Bronchial epithelial cell (primary cell): ENCODE data around the gene CEP295NL. TPM values are rescaled to one million over a fixed set of nuclear protein-coding genes. Genes with fewer than 3 reads are reported as not detected.
"Not testable (repeated sequence)": the region's sequence is repeated elsewhere in the genome, so short reads cannot be mapped to it uniquely, and the experiment has no call there.

Experiments
- DNase-seq: peaks from one replicate; pipeline ENCODE4 v3.0.0-alpha.2; 2010; ENCODE audit warnings: low read depth
- FAIRE-seq: peaks from 2 replicates; lab custom pipeline; 2011; peaks lifted over from hg19 to GRCh38; lab: Jason Lieb, UNC
- H3K27me3 ChIP-seq: 2 replicates; pipeline ENCODE4 v1.5.1; 2011; ENCODE audit warnings: low read length; ENCODE audit not compliant: control insufficient read depth, insufficient read depth
- H3K36me3 ChIP-seq: 2 replicates; pipeline ENCODE4 v1.5.1; 2011; ENCODE audit warnings: low read length; ENCODE audit not compliant: control insufficient read depth, insufficient read depth
- H3K4me3 ChIP-seq: 2 replicates; pipeline ENCODE4 v1.5.1; 2011; ENCODE audit warnings: mild to moderate bottlenecking, low read depth, low read length, control low read depth
- total RNA-seq: library from RNA; depleted of rRNA; stranded (reverse); fragments of >200 nt; gene quantifications from 2 replicates; pipeline ENCODE4 v1.2.1, GENCODE V29; 2014
- TF ChIP-seq, protein P1 (sequence below): IDR thresholded peaks from 2 replicates; pipeline ENCODE4 v1.5.1; 2011; ENCODE audit warnings: mild to moderate bottlenecking, moderate library complexity, low read length, control low read depth, inconsistent platforms; ENCODE audit not compliant: insufficient read depth, severe bottlenecking

Gene CEP295NL
- total RNA-seq, 1 donor from 2014 or later, result 0.26 TPM

DNA sequence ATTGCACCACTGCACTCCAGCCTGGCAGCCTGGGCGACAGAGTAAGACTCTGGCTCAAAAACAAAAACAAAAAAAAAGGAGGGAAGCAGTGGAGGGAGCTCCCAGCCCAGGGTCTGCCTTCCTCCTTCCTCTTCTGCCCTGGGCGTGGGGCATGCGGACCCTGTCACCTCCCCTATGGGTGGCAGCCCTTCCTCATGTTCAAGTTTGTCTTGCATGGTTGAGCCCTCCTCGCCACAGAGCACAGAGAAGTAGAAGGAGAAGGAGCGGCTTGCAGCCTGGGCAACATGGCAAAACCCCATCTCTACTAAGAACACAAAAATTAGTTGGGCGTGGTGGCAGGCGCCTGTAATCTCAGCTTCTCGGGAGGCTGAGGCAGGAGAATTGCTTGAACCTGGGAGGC, 43.6 kb upstream of the CEP295NL start:
- Histone ChIP-seq H3K36me3 (no peaks in the 10 kb centered on the region), H3K27me3 (no peaks in the 10 kb centered on the region), H3K4me3 (no peak overlapping the region)
- FAIRE-seq (no peak), DNase-seq (no peak)
- TF ChIP-seq, protein P1, sequence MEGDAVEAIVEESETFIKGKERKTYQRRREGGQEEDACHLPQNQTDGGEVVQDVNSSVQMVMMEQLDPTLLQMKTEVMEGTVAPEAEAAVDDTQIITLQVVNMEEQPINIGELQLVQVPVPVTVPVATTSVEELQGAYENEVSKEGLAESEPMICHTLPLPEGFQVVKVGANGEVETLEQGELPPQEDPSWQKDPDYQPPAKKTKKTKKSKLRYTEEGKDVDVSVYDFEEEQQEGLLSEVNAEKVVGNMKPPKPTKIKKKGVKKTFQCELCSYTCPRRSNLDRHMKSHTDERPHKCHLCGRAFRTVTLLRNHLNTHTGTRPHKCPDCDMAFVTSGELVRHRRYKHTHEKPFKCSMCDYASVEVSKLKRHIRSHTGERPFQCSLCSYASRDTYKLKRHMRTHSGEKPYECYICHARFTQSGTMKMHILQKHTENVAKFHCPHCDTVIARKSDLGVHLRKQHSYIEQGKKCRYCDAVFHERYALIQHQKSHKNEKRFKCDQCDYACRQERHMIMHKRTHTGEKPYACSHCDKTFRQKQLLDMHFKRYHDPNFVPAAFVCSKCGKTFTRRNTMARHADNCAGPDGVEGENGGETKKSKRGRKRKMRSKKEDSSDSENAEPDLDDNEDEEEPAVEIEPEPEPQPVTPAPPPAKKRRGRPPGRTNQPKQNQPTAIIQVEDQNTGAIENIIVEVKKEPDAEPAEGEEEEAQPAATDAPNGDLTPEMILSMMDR, result no peak

DNA sequence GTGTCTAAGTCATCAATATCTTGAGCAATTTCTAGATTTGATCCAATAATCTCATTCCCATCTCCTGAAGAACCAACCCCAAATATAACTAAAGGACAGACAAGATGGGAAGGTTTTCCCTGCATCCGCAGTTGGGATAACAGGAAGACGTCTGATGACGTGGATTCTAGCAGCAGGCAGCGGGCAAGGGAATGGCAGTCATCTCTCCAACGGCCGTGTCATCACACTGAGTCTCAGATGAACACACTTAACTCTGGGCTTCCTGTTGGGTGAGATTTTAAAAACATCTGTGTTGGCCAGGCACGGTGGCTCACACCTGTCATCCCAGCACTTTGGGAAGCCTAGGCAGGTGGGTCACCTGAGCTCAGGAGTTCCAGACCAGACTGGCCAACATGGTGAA, 43.1 kb upstream of the CEP295NL start:
- TF ChIP-seq, protein P1, result no peak
- H3K36me3 ChIP-seq, result no peaks in the 10 kb centered on the region
- no peak for FAIRE-seq

DNA sequence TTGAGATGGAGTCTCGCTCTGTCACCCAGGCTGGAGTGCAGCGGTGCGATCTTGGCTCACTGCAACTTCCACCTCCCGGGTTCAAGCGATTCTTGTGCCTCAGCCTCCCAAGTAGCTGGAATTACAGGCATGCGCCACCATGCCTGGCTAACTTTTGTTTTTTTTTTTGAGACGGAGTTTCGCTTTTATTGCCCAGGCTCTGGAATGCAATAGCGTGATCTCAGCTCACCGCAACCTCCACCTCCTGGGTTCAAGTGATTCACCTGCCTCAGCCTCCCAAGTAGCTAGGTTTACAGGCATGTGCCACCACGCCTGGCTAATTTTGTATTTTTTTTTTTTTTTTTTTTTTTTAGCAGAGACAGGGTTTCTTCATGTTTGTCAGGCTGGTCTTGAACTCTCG, 42.5 kb upstream of the CEP295NL start:
- FAIRE-seq, result not testable (repeated sequence)

More for the DNA sequence above, 43.1 kb upstream of the CEP295NL start:
- Histone ChIP-seq H3K27me3 (no peaks in the 10 kb centered on the region), H3K4me3 (no peak overlapping the region)
- no peak for DNase-seq

DNA sequence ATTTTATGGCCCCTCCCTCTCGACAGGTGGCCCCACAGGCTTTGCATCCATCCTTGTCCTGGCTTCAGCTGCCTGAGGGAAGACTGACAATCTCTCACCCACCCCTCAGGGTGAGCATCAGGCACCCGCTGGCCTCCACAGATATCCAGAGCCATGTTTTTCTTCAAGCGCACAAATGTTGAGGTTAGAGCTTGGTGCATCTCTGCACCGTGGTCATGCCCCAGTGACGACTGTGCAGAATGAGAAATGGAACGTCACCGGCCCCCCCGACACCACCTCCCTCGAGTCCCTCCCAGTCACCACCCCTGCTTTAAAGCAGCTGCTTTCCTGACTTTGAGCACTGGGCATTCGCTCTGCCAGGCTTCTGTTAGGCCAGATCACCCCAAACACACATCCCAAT, 42.0 kb upstream of the CEP295NL start:
- no peak for DNase-seq
- no peaks in the 10 kb centered on the region for H3K27me3 ChIP-seq
- TF ChIP-seq, protein P1, result no peak
- FAIRE-seq, result no peak
- H3K4me3 ChIP-seq, result no peak overlapping the region
- no peaks in the 10 kb centered on the region for H3K36me3 ChIP-seq

More for the DNA sequence above, 42.5 kb upstream of the CEP295NL start:
- H3K36me3 ChIP-seq, DNase-seq, H3K27me3 ChIP-seq, H3K4me3 ChIP-seq: not testable (repeated sequence)

DNA sequence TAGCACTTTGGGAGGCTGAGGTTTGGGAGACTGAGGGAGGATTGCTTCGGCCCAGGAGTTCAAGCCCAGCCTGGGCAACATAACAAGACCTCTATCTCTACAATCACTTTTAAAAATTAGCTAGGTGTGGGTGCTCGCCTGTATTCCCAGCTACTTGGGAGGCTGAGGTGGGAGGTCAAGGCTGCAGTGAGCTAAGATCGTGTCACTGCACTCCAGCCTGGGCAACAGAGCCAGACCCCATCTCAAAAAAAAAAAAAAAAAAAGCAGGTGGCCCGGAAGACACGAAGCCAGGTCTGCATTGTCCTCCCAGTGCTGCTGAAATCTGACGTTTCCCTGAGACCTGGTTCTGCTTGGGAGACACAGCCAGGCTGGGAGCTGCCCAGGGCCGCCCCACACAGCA, 41.0 kb upstream of the CEP295NL start:
- no peak for FAIRE-seq
- TF ChIP-seq, protein P1, result no peak
- DNase-seq, result no peak

DNA sequence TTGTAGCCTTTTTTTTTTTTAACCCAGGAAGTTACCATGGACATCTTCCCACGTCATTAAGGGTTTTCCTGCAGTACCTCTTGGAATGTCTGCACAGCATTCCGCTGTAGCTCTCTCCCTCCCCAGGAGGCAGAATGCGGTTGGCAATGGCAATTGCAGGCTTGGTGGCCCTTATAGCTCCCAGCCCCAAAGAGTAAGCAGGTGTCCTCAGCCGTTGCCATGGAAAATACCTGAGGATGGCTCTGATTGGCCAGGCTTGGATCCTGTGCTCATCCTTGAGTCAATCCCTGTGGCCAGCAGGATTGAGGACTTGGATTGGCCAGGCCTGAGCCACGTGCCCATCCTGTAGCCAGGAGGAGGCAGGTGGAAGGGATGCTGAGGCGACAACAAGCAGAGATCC, 37.7 kb upstream of the CEP295NL start:
- Histone ChIP-seq H3K4me3 (no peak overlapping the region), H3K27me3 (no peaks in the 10 kb centered on the region), H3K36me3 (no peaks in the 10 kb centered on the region)
- TF ChIP-seq, protein P1, result no peak
- FAIRE-seq (no peak), DNase-seq (no peak)

More for the DNA sequence above, 41.0 kb upstream of the CEP295NL start:
- Histone ChIP-seq H3K4me3 (no peak overlapping the region), H3K36me3 (no peaks in the 10 kb centered on the region), H3K27me3 (no peaks in the 10 kb centered on the region)
